Vagina (tissue), 1 donor: Measurements from ENCODE around the gene MIF. TPM values are rescaled to one million over a fixed set of nuclear protein-coding genes. Genes with fewer than 3 reads are reported as not detected.

ENCODE experiments used
- small RNA-seq: library from RNA; depleted of rRNA; stranded (forward); fragments of <200 nt; gene quantifications from one replicate; pipeline ENCODE3, GENCODE V24; 2016
- total RNA-seq: library from RNA; depleted of rRNA; stranded (reverse); fragments of >200 nt; gene quantifications from one replicate; pipeline ENCODE4 v1.2.3, GENCODE V29; 2016

Gene MIF
- total RNA-seq, 1 donor from 2014 or later = 638 TPM

Small RNA genes within 50 kb of the gene (small RNA-seq; reads per million reads assigned to genes)
- gene RN7SL268P = not detected

Other genes starting within 250 kb of the MIF start
- not detected for gene RGL4, start 203.4 kb upstream of the MIF start, total RNA-seq
- 4.9 TPM for gene ZNF70, start 143.3 kb upstream of the MIF start, total RNA-seq
- not detected for gene VPREB3, start 140.0 kb upstream of the MIF start, total RNA-seq
- not detected for gene C22orf15, start 131.4 kb upstream of the MIF start, total RNA-seq
- gene CHCHD10, start 126.4 kb upstream of the MIF start, total RNA-seq = 12.0 TPM
- 6.4 TPM for gene MMP11, start 121.5 kb upstream of the MIF start, total RNA-seq
- 147 TPM for gene SMARCB1, start 107.4 kb upstream of the MIF start, total RNA-seq
- 0.25 TPM for gene DERL3, start 55.4 kb upstream of the MIF start, total RNA-seq
- gene SLC2A11, start 36.5 kb upstream of the MIF start, total RNA-seq = 4.9 TPM
- gene GSTT2B, start 66.8 kb downstream of the MIF start, total RNA-seq = not detected
- gene DDTL, start 72.5 kb downstream of the MIF start, total RNA-seq = not detected
- gene DDT, start 80.1 kb downstream of the MIF start, total RNA-seq = 167 TPM
- gene GSTT2, start 85.8 kb downstream of the MIF start, total RNA-seq = not detected
- gene GSTT4, start 111.1 kb downstream of the MIF start, total RNA-seq = not detected
- 75.6 TPM for gene CABIN1, start 116.9 kb downstream of the MIF start, total RNA-seq